Neural cell (in vitro differentiated cells): Measurements from ENCODE around the gene SARS1. TPM values are rescaled to one million over a fixed set of nuclear protein-coding genes. Genes with fewer than 3 reads are reported as not detected.

Experiments used
- H2AFZ ChIP-seq: fragments of 200-600, 300-800 bp; sonication (generic), shearing (Covaris generic); 2 replicates; pipeline ENCODE4 v1.6.0; 2014; ENCODE audit warnings: low read depth, mild to moderate bottlenecking, antibody characterized with exemption, low read length, moderate library complexity
- H3F3A ChIP-seq: fragments of 200-600 bp; shearing (Covaris generic); 2 replicates; pipeline ENCODE4 v1.6.1; 2016; ENCODE audit warnings: mild to moderate bottlenecking, moderate library complexity, mixed read lengths, antibody characterized with exemption, low read length; ENCODE audit not compliant: insufficient read depth, poor library complexity, severe bottlenecking
- H3K27ac ChIP-seq: fragments of 200-600, 300-800 bp; sonication (generic), shearing (Covaris generic); 2 replicates; pipeline ENCODE4 v1.5.1; 2014; ENCODE audit warnings: mild to moderate bottlenecking, low read length, moderate library complexity
- H3K27me3 ChIP-seq: fragments of 300-800, 200-600 bp; sonication (generic), shearing (Covaris generic); 2 replicates; pipeline ENCODE4 v1.6.0; 2014; ENCODE audit warnings: mild to moderate bottlenecking, low read depth, low read length, moderate library complexity; ENCODE audit not compliant: insufficient read depth
- H3K36me3 ChIP-seq: fragments of 300-800, 200-600 bp; sonication (generic), shearing (Covaris generic); 2 replicates; pipeline ENCODE4 v1.5.1; 2014; ENCODE audit warnings: mild to moderate bottlenecking, antibody characterized with exemption, low read length, moderate library complexity; ENCODE audit not compliant: insufficient read depth
- H3K4me2 ChIP-seq: fragments of 300-800, 200-600 bp; sonication (generic), shearing (Covaris generic); 2 replicates; pipeline ENCODE4 v1.6.0; 2014; ENCODE audit warnings: mild to moderate bottlenecking, low read length
- H3K4me3 ChIP-seq: fragments of 300-800, 200-600 bp; sonication (generic), shearing (Covaris generic); 2 replicates; pipeline ENCODE4 v1.5.1; 2014; ENCODE audit warnings: mild to moderate bottlenecking, low read length, moderate library complexity
- H3K79me2 ChIP-seq: fragments of 200-600 bp; shearing (Covaris generic); replicated peaks from 2 replicates; pipeline ENCODE4 v1.6.0; 2014; ENCODE audit warnings: mild to moderate bottlenecking, low read length, moderate library complexity; ENCODE audit not compliant: insufficient read depth
- H3K9ac ChIP-seq: fragments of 300-800, 200-600 bp; sonication (generic), shearing (Covaris generic); 2 replicates; pipeline ENCODE4 v1.6.1; 2016; ENCODE audit warnings: mild to moderate bottlenecking, low read length, mixed read lengths
- H3K9me2 ChIP-seq: fragments of 200-600 bp; shearing (Covaris generic); 2 replicates; pipeline ENCODE4 v1.6.1; 2016; ENCODE audit warnings: mild to moderate bottlenecking, low read length, mixed read lengths; ENCODE audit not compliant: insufficient read depth
- H3K9me3 ChIP-seq: fragments of 200-600, 300-800 bp; sonication (generic), shearing (Covaris generic); 2 replicates; pipeline ENCODE4 v1.6.1; 2016; ENCODE audit warnings: mild to moderate bottlenecking, mixed run types, low read length, moderate library complexity, mixed read lengths
- H4K20me1 ChIP-seq: fragments of 200-600 bp; shearing (Covaris generic); 2 replicates; pipeline ENCODE4 v1.6.1; 2016; ENCODE audit warnings: mild to moderate bottlenecking, mixed run types; ENCODE audit not compliant: insufficient read depth
- CTCF ChIP-seq: fragments of 450-650 bp; IDR thresholded peaks from 2 replicates; pipeline ENCODE4 v1.5.1; 2014; ENCODE audit warnings: antibody characterized with exemption, mild to moderate bottlenecking, moderate library complexity; ENCODE audit not compliant: poor library complexity, severe bottlenecking
- EP300 ChIP-seq: fragments of 450-650 bp; conservative IDR thresholded peaks from 2 replicates; pipeline ENCODE4 v1.6.1; 2014; ENCODE audit warnings: antibody characterized with exemption, mild to moderate bottlenecking, moderate library complexity; ENCODE audit not compliant: poor library complexity, severe bottlenecking
- EZH2 ChIP-seq: fragments of 200-600, 300-800 bp; shearing (Covaris generic), sonication (generic); IDR thresholded peaks from 2 replicates; pipeline ENCODE4 v1.6.1; 2014; ENCODE audit warnings: antibody characterized with exemption, low read length, borderline replicate concordance, mild to moderate bottlenecking; ENCODE audit not compliant: insufficient read depth, poor library complexity, severe bottlenecking
- MXI1 ChIP-seq: fragments of 450-650 bp; conservative IDR thresholded peaks from 2 replicates; pipeline ENCODE4 v1.6.1; 2014; ENCODE audit warnings: antibody characterized with exemption, mild to moderate bottlenecking; ENCODE audit not compliant: poor library complexity, severe bottlenecking
- POLR2AphosphoS5 ChIP-seq: IDR thresholded peaks from 2 replicates; pipeline ENCODE4 v1.6.1; 2012
- RAD21 ChIP-seq: fragments of 450-650 bp; conservative IDR thresholded peaks from 2 replicates; pipeline ENCODE4 v1.6.1; 2014; ENCODE audit warnings: antibody characterized with exemption, mild to moderate bottlenecking, moderate library complexity
- REST ChIP-seq: IDR thresholded peaks from 2 replicates; pipeline ENCODE4 v1.6.1; 2012; ENCODE audit warnings: borderline replicate concordance
- SMC3 ChIP-seq: fragments of 450-650 bp; conservative IDR thresholded peaks from 2 replicates; pipeline ENCODE4 v1.6.1; 2014; ENCODE audit warnings: antibody characterized with exemption, mild to moderate bottlenecking, moderate library complexity; ENCODE audit not compliant: poor library complexity
- TAF1 ChIP-seq: IDR thresholded peaks from 2 replicates; pipeline ENCODE4 v1.6.1; 2012; ENCODE audit warnings: low read depth
- polyA plus RNA-seq: library from polyadenylated mRNA; depleted of rRNA; stranded (reverse); fragments of >200 nt; gene quantifications from 2 replicates; pipeline ENCODE4 v1.2.3, GENCODE V29; 2014

SARS1 gene
- polyA plus RNA-seq, 1 donor from 2014 or later: 281 TPM

DNA sequence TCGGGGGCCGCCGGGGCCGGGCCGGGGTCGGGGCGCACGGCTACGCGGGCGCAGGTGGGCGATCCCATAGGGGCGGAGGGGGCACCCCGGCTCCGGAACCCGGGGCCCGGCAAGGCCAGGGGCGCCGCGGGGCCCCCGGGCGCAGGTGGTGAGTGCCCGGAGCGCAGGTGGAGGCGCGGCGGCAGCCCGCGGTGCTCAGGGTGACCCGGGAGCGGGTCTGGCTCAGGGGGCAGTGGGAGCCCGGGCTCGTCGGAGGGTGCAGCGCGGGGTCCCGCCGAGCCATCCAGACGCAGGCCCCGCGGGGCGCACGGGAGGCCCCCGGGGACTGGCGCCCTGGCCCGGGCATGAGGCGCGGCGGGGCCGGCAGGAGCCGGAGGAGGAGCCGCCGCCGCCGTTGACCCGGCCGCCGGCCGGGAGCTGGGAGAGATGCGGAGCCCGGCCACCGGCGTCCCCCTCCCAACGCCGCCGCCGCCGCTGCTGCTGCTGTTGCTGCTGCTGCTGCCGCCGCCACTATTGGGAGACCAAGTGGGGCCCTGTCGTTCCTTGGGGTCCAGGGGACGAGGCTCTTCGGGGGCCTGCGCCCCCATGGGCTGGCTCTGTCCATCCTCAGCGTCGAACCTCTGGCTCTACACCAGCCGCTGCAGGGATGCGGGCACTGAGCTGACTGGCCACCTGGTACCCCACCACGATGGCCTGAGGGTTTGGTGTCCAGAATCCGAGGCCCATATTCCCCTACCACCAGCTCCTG lies 36.1 kb downstream of the SARS1 start:
- H3K9ac ChIP-seq: peak overlapping the region; percentile 76
- H3K4me2 ChIP-seq: peak overlapping the region; percentile 86
- H4K20me1 ChIP-seq: no peaks in the 10 kb centered on the region
- no peaks in the 10 kb centered on the region for H3K9me2 ChIP-seq
- H3K4me3 ChIP-seq: peak overlapping the region; percentile 75
- H3K9me3 ChIP-seq: no peaks in the 10 kb centered on the region
- TF ChIP-seq POLR2AphosphoS5 (no peak), MXI1 (peak; percentile 57), RAD21 (peak; percentile 9)
- H3K27ac ChIP-seq: peak overlapping the region; percentile 31
- H2AFZ ChIP-seq: no peak overlapping the region
- H3F3A ChIP-seq: no peaks in the 10 kb centered on the region
- peaks cover 12% of the 10 kb centered on the region for H3K36me3 ChIP-seq
- H3K79me2 ChIP-seq: peaks cover 49% of the 10 kb centered on the region
- no peaks in the 10 kb centered on the region for H3K27me3 ChIP-seq

GRCh38 chr1:109250454-109251276 lies 36.9 kb downstream of the SARS1 start:
- Histone ChIP-seq H3K9ac (peak overlapping the region; percentile 76), H3K27ac (peak overlapping the region; percentile 31), H3K27me3 (no peaks in the 10 kb centered on the region)

More at GRCh38 chr1:109250454-109251276, 36.9 kb downstream of the SARS1 start:
- peak overlapping the region; percentile 86 for H3K4me2 ChIP-seq
- H3K79me2 ChIP-seq: peaks cover 57% of the 10 kb centered on the region
- H4K20me1 ChIP-seq: no peaks in the 10 kb centered on the region
- peaks cover 12% of the 10 kb centered on the region for H3K36me3 ChIP-seq
- no peak overlapping the region for H2AFZ ChIP-seq
- H3K9me3 ChIP-seq: no peaks in the 10 kb centered on the region
- TF ChIP-seq EZH2: no peak
- no peak for TF ChIP-seq EP300
- no peak for TF ChIP-seq POLR2AphosphoS5
- no peak for TF ChIP-seq SMC3
- TF ChIP-seq REST: no peak
- TF ChIP-seq CTCF: no peak
- no peak for TF ChIP-seq MXI1
- no peak for TF ChIP-seq TAF1
- H3K4me3 ChIP-seq: peak overlapping the region; percentile 75
- no peaks in the 10 kb centered on the region for H3F3A ChIP-seq
- H3K9me2 ChIP-seq: no peaks in the 10 kb centered on the region
